ENCODE measurements around the gene TSPAN3. TPM values are rescaled to one million over a fixed set of nuclear protein-coding genes. Genes with fewer than 3 reads are reported as not detected.

The TSPAN3 gene
- total and polyA plus RNA-seq, 4 donors = 49.3 to 82.8 (median 78.7) TPM

DNA sequence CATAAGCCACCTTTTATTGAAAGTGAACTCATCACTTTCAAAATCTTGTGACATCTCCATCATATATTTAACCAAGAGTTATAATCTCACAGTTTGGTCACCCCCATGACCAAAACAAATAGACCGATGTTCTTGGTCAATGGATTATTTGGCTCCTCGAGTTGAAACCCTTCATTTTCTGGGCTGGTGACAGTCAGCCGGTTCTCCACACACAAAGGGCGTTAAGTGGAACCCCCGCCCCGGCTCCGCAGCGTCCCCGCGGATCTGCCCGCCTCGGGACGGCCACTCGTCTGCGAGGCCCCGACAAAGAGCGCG, 772 bp downstream of the TSPAN3 start:
- no peak for TF ChIP-seq NR2F2 (IDR thresholded peaks at IDR 0.05)
- TF ChIP-seq HNF4G (IDR thresholded peaks at IDR 0.05) = no peak
- no peak for TF ChIP-seq GABPA (IDR thresholded peaks at IDR 0.05 in 1 of 2, conservative IDR thresholded peaks at IDR 0.05 in 1 of 2)
- TF ChIP-seq TAF1 (conservative IDR thresholded peaks at IDR 0.05) = no peak
- no peak for TF ChIP-seq ZBTB33 (IDR thresholded peaks at IDR 0.05)
- no peak for TF ChIP-seq RXRA (IDR thresholded peaks at IDR 0.05)
- no peak for TF ChIP-seq FOXA1 (IDR thresholded peaks at IDR 0.05)
- no peak for TF ChIP-seq RAD21 (IDR thresholded peaks at IDR 0.05)
- no peak for TF ChIP-seq EGR1 (IDR thresholded peaks at IDR 0.05; ENCODE audit: low read depth in 2 of 2)
- no peak for TF ChIP-seq FOXA2 (IDR thresholded peaks at IDR 0.05)
- TF ChIP-seq, protein P1, sequence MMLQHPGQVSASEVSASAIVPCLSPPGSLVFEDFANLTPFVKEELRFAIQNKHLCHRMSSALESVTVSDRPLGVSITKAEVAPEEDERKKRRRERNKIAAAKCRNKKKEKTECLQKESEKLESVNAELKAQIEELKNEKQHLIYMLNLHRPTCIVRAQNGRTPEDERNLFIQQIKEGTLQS (IDR thresholded peaks at IDR 0.05) = no peak
- Histone ChIP-seq H3K9ac (ENCODE audit: low read depth in 1 of 2, low read length in 2 of 2) (peak overlapping the region; percentile 2 to 13), H3K27ac (ENCODE audit: low read depth in 1 of 2, low read length in 2 of 2) (peak overlapping the region; percentile 69 to 79), H3K9me3 (ENCODE audit: control insufficient read depth in 4 of 4, low read length in 3 of 4) (no peaks in the 10 kb centered on the region), H3K36me3 (ENCODE audit: control insufficient read depth in 4 of 4, insufficient read depth in 3 of 4, low read depth in 1 of 4, low read length in 3 of 4) (no peaks in the 10 kb centered on the region), H3K4me3 (ENCODE audit: low read depth in 1 of 3, low read length in 3 of 3) (peak overlapping the region; percentile 87 to 94 (median 90)), H3K4me1 (ENCODE audit: control insufficient read depth in 4 of 4, insufficient read depth in 4 of 4, low read length in 3 of 4) (peaks cover 3 to 31% (median 17%) of the 10 kb centered on the region in 4 donors), H3K27me3 (ENCODE audit: control insufficient read depth in 4 of 4, insufficient read depth in 4 of 4, low read length in 3 of 4) (no peaks in the 10 kb centered on the region)
- no peak for DNase-seq (ENCODE audit: low spot score)
- WGBS = under 1% methylated on average over 18 of the region's 18 CpGs

- Histone ChIP-seq H3K4me1 (ENCODE audit: control insufficient read depth in 4 of 4, insufficient read depth in 4 of 4, low read length in 3 of 4) (peaks cover 3 to 35% (median 17%) of the 10 kb centered on the region in 4 donors), H3K9me3 (ENCODE audit: control insufficient read depth in 4 of 4, low read length in 3 of 4) (no peaks in the 10 kb centered on the region), H3K27ac (ENCODE audit: low read depth in 1 of 2, low read length in 2 of 2) (peak overlapping the region; percentile 69 to 79), H3K9ac (ENCODE audit: low read depth in 1 of 2, low read length in 2 of 2) (peak overlapping the region; percentile 2 to 13), H3K4me3 (ENCODE audit: low read depth in 1 of 3, low read length in 3 of 3) (peak overlapping the region; percentile 87 to 94 (median 90)), H3K27me3 (ENCODE audit: control insufficient read depth in 4 of 4, insufficient read depth in 4 of 4, low read length in 3 of 4) (no peaks in the 10 kb centered on the region), H3K36me3 (ENCODE audit: control insufficient read depth in 4 of 4, insufficient read depth in 3 of 4, low read depth in 1 of 4, low read length in 3 of 4) (no peaks in the 10 kb centered on the region)
- TF ChIP-seq RAD21 (IDR thresholded peaks at IDR 0.05) (no peak), HNF4A (conservative IDR thresholded peaks at IDR 0.05) (peak in 1 of 2 donors; percentile 11), EGR1 (IDR thresholded peaks at IDR 0.05; ENCODE audit: low read depth in 2 of 2) (no peak), NR2F2 (IDR thresholded peaks at IDR 0.05) (no peak), TAF1 (conservative IDR thresholded peaks at IDR 0.05) (no peak), SP1 (IDR thresholded peaks at IDR 0.05) (no peak)
- TF ChIP-seq, protein P2, sequence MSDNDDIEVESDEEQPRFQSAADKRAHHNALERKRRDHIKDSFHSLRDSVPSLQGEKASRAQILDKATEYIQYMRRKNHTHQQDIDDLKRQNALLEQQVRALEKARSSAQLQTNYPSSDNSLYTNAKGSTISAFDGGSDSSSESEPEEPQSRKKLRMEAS (IDR thresholded peaks at IDR 0.05) = no peak
- WGBS = 40% methylated on average over 13 of the region's 13 CpGs
- no peak for DNase-seq (ENCODE audit: low spot score)
Measured at GRCh38 chr15:77069521-77070121, 1.3 kb downstream of the TSPAN3 start.

DNA sequence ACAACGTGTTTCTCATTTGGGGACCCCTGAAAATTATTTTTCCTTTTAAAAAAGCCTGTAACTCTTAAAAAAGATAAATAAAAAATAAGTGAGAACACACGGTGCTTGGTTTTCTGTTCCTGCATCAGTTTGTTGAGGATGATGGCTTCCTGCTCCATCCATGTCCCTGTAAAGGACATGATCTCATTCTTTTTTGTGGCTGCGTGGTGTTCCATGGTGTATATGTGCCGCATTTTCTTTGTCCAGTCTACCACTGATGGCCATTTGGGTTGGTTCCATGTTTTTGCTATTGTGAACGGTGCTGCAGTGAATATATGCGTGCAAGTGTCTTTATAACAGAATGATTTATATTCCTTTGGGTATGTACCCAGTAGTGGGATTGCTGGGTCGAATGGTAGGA, 2.3 kb downstream of the TSPAN3 start:
- peaks cover 6 to 45% (median 25%) of the 10 kb centered on the region in 4 donors for H3K4me1 ChIP-seq (ENCODE audit: control insufficient read depth in 4 of 4, insufficient read depth in 4 of 4, low read length in 3 of 4)
- H3K36me3 ChIP-seq (ENCODE audit: control insufficient read depth in 4 of 4, insufficient read depth in 3 of 4, low read depth in 1 of 4, low read length in 3 of 4) = no peaks in the 10 kb centered on the region
- no peak overlapping the region for H3K9ac ChIP-seq (ENCODE audit: low read depth in 1 of 2, low read length in 2 of 2)
- H3K27ac ChIP-seq (ENCODE audit: low read depth in 1 of 2, low read length in 2 of 2) = no peak overlapping the region
- WGBS = 89% methylated on average over 7 of the region's 7 CpGs
- no peak for TF ChIP-seq ZBTB33 (IDR thresholded peaks at IDR 0.05)
- TF ChIP-seq EGR1 (IDR thresholded peaks at IDR 0.05; ENCODE audit: low read depth in 2 of 2) = no peak
- no peak for TF ChIP-seq TAF1 (conservative IDR thresholded peaks at IDR 0.05)
- TF ChIP-seq, protein P2 (IDR thresholded peaks at IDR 0.05) = no peak
- TF ChIP-seq RXRA (IDR thresholded peaks at IDR 0.05) = no peak
- TF ChIP-seq, protein P1 (IDR thresholded peaks at IDR 0.05) = no peak
- no peak for TF ChIP-seq JUND (IDR thresholded peaks at IDR 0.05)
- TF ChIP-seq YY1 (IDR thresholded peaks at IDR 0.05) = no peak
- no peaks in the 10 kb centered on the region for H3K27me3 ChIP-seq (ENCODE audit: control insufficient read depth in 4 of 4, insufficient read depth in 4 of 4, low read length in 3 of 4)
- no peak for DNase-seq (ENCODE audit: low spot score)
- no peaks in the 10 kb centered on the region for H3K9me3 ChIP-seq (ENCODE audit: control insufficient read depth in 4 of 4, low read length in 3 of 4)
- H3K4me3 ChIP-seq (ENCODE audit: low read depth in 1 of 3, low read length in 3 of 3) = no peak overlapping the region

Measured in liver (tissue), 9 donors.